Measurements from ENCODE around the gene FAM174C.

- no peak for TF ChIP-seq ZNF274 (IDR thresholded peaks at IDR 0.05; ENCODE audit: low read depth, low read length)
- no peak for TF ChIP-seq EZH2phosphoT487 (IDR thresholded peaks at IDR 0.05; ENCODE audit: borderline replicate concordance)
These were observed 43.3 kb upstream of the FAM174C start for GRCh38 chr19:1231729-1232637.
